Neural crest cell (in vitro differentiated cells): ENCODE data around the gene GFER. TPM values are rescaled to one million over a fixed set of nuclear protein-coding genes. Genes with fewer than 3 reads are reported as not detected.
A peak's percentile ranks its signal among the peaks of the same experiment; 100 is the strongest.

Experiments used
- DNase-seq: peaks from one replicate; pipeline ENCODE4 v3.0.0; 2021; ENCODE audit warnings: low read depth, mixed read lengths, low spot score
- H3K27ac Mint-ChIP-seq: one replicate; pipeline ENCODE4 v1.8.0; 2021; ENCODE audit warnings: mild to moderate bottlenecking, mixed read lengths; ENCODE audit not compliant: unreplicated experiment
- H3K27me3 Mint-ChIP-seq: 2 replicates; pipeline ENCODE4 v1.8.0; 2021; ENCODE audit warnings: low read depth, mild to moderate bottlenecking, mixed read lengths
- H3K36me3 Mint-ChIP-seq: 2 replicates; pipeline ENCODE4 v1.8.0; 2021; ENCODE audit warnings: low read depth, mild to moderate bottlenecking, mixed read lengths
- H3K4me1 Mint-ChIP-seq: 2 replicates; pipeline ENCODE4 v1.8.0; 2021; ENCODE audit warnings: mixed read lengths
- H3K4me3 Mint-ChIP-seq: one replicate; pipeline ENCODE4 v1.8.0; 2021; ENCODE audit warnings: mild to moderate bottlenecking, mixed read lengths
- H3K9me3 Mint-ChIP-seq: 2 replicates; pipeline ENCODE4 v1.8.0; 2021; ENCODE audit warnings: mixed read lengths
- CTCF ChIP-seq: fragments of 200-600 bp; sonication (generic); conservative IDR thresholded peaks from 2 replicates; pipeline ENCODE4 v1.5.0; 2021; ENCODE audit warnings: antibody characterized with exemption, mild to moderate bottlenecking
- total RNA-seq: library from RNA; stranded (reverse); gene quantifications from 2 replicates; pipeline ENCODE4 v1.2.1, GENCODE V29; 2021

The GFER gene
- total RNA-seq, 1 donor from 2014 or later, result 42.5 TPM

- Mint-ChIP-seq H3K36me3 (no peaks in the 10 kb centered on the region), H3K27me3 (no peaks in the 10 kb centered on the region), H3K4me3 (peak overlapping the region; percentile 31), H3K27ac (no peak overlapping the region), H3K9me3 (no peaks in the 10 kb centered on the region), H3K4me1 (peaks cover 19% of the 10 kb centered on the region)
- no peak for DNase-seq
- TF ChIP-seq CTCF, result no peak
Measured at GRCh38 chr16:2004795-2005517, 21.0 kb downstream of the GFER start.

DNA sequence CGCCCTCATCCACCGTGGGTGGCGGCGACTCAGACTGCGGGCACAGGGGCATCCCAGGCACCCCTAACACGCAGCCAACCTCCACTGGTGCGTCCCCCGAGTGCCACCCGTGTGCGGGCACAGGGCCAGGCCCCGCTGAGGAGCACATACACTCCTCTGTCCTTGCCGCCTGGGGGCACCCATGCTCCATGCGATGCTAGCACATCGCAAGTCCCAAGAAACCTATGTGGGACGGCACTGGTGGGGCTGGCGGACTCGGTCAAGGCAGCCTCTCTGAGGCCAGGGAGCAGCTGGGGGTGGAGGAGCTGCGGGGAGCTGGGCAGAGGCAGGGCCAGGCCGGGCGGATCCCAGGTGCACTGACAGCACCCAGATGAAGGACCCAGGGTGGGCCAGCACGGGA, 21.7 kb downstream of the GFER start:
- no peak for DNase-seq
- Mint-ChIP-seq H3K27me3 (no peaks in the 10 kb centered on the region), H3K4me3 (peak overlapping the region; percentile 81), H3K4me1 (peaks cover 25% of the 10 kb centered on the region), H3K27ac (no peak overlapping the region), H3K36me3 (no peaks in the 10 kb centered on the region), H3K9me3 (no peaks in the 10 kb centered on the region)
- no peak for TF ChIP-seq CTCF

GRCh38 chr16:2006317-2006716, 22.3 kb downstream of the GFER start:
- peak overlapping the region; percentile 81 for H3K4me3 Mint-ChIP-seq
- H3K27ac Mint-ChIP-seq, result no peak overlapping the region

GRCh38 chr16:2007081-2007836, 23.3 kb downstream of the GFER start:
- peak overlapping the region; percentile 88 for H3K4me3 Mint-ChIP-seq
- no peak for DNase-seq
- no peaks in the 10 kb centered on the region for H3K36me3 Mint-ChIP-seq
- no peaks in the 10 kb centered on the region for H3K9me3 Mint-ChIP-seq
- H3K27ac Mint-ChIP-seq, result peak overlapping the region; percentile 91
- no peak for TF ChIP-seq CTCF
- H3K27me3 Mint-ChIP-seq, result no peaks in the 10 kb centered on the region
- peaks cover 25% of the 10 kb centered on the region for H3K4me1 Mint-ChIP-seq

More at GRCh38 chr16:2006317-2006716, 22.3 kb downstream of the GFER start:
- DNase-seq, result no peak
- no peaks in the 10 kb centered on the region for H3K9me3 Mint-ChIP-seq
- H3K36me3 Mint-ChIP-seq, result no peaks in the 10 kb centered on the region
- no peaks in the 10 kb centered on the region for H3K27me3 Mint-ChIP-seq
- no peak for TF ChIP-seq CTCF
- H3K4me1 Mint-ChIP-seq, result peaks cover 25% of the 10 kb centered on the region

GRCh38 chr16:2008009-2008526, 24.1 kb downstream of the GFER start:
- Mint-ChIP-seq H3K9me3 (no peaks in the 10 kb centered on the region), H3K27ac (no peak overlapping the region), H3K4me1 (peaks cover 25% of the 10 kb centered on the region), H3K36me3 (no peaks in the 10 kb centered on the region), H3K4me3 (peak overlapping the region; percentile 88), H3K27me3 (no peaks in the 10 kb centered on the region)
- no peak for TF ChIP-seq CTCF
- DNase-seq, result no peak
